Right hindlimb (tissue), 1 donor: ENCODE results near the gene ACOX2.

ENCODE experiments used
- DNase-seq: peaks from one replicate; pipeline ENCODE4 v3.0.0-alpha.2; 2018

The ACOX2 gene

GRCh38 chr3:58536501-58537411 lies at the start of gene ACOX2:
TSS of gene ACOX2 (minus strand) at chr3:58537190. CDS start at chr3:58535106, 2,084 bp downstream.
- DNase-seq, result peak; percentile 87

GRCh38 chr3:58585994-58586393 lies 49.0 kb upstream of the ACOX2 start:
- no peak for DNase-seq

GRCh38 chr3:58585005-58585786 lies 48.2 kb upstream of the ACOX2 start:
- DNase-seq, result peak; percentile 86

- DNase-seq, result no peak
These were observed 47.7 kb upstream of the ACOX2 start for GRCh38 chr3:58584690-58585004.

- DNase-seq, result peak; percentile 50
These were observed 44.5 kb upstream of the ACOX2 start for GRCh38 chr3:58581328-58582091.

- no peak for DNase-seq
These were observed 43.9 kb upstream of the ACOX2 start for GRCh38 chr3:58580826-58581327.

- no peak for DNase-seq
These were observed 41.9 kb upstream of the ACOX2 start for GRCh38 chr3:58578873-58579272.

- peak; percentile 53 for DNase-seq
These were observed 40.4 kb upstream of the ACOX2 start, which contains the start of gene FAM107A for GRCh38 chr3:58577269-58577821. TSS of gene FAM107A (minus strand) at chr3:58577391. CDS start at chr3:58569860, 7,531 bp downstream.

GRCh38 chr3:58576716-58577115 lies 39.7 kb upstream of the ACOX2 start:
- DNase-seq, result no peak

GRCh38 chr3:58575971-58576652 lies 39.1 kb upstream of the ACOX2 start:
- no peak for DNase-seq

- DNase-seq, result no peak
These were observed 37.7 kb upstream of the ACOX2 start for GRCh38 chr3:58574682-58575081.

- DNase-seq, result no peak
These were observed 37.1 kb upstream of the ACOX2 start for GRCh38 chr3:58574106-58574505.

GRCh38 chr3:58573640-58574039 lies 36.6 kb upstream of the ACOX2 start:
- no peak for DNase-seq

- DNase-seq, result no peak
These were observed 35.7 kb upstream of the ACOX2 start for GRCh38 chr3:58572634-58573230.

GRCh38 chr3:58572013-58572633 lies 35.1 kb upstream of the ACOX2 start:
- DNase-seq, result no peak

- no peak for DNase-seq
These were observed 33.9 kb upstream of the ACOX2 start for GRCh38 chr3:58570851-58571250.

GRCh38 chr3:58569287-58570001 lies 32.5 kb upstream of the ACOX2 start:
- no peak for DNase-seq

- DNase-seq, result peak; percentile 79
These were observed 31.7 kb upstream of the ACOX2 start for GRCh38 chr3:58568572-58569286.

- no peak for DNase-seq
These were observed 30.2 kb upstream of the ACOX2 start for GRCh38 chr3:58567251-58567515.
